B cell (primary cell): ENCODE results near the gene CRYBA4.

Experiments used
- EZH2 ChIP-seq: IDR thresholded peaks from 2 replicates; pipeline ENCODE4 v1.6.1; 2012; ENCODE audit warnings: borderline replicate concordance, low read depth, mild to moderate bottlenecking, moderate library complexity, low read length; ENCODE audit not compliant: insufficient read depth, poor library complexity, severe bottlenecking
- TF ChIP-seq, protein P1 (sequence below): fragments of 200-600 bp; IDR thresholded peaks from one replicate; pipeline ENCODE4 v1.8.0; 2022; ENCODE audit warnings: antibody characterized with exemption, mild to moderate bottlenecking

DNA sequence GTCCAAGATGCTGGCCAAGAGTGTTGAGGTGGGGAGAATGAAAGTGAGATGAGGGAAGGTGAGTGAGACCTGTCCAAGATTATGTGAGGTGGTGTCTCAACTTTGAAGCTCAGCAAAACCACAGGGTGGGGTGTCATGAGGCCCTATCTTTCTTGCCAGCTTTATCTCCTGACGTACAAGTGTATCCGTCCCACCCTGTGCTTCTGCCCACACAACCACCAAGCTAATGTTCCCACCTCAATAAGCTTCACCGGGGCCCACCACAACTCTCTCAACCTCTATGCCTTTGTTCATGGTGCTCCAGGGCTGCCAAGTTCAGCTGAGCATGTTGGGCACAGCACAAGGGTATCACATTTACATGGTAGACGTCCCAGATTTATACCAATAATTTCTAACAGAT is 24.7 kb upstream of the CRYBA4 start:
- TF ChIP-seq, protein P1, sequence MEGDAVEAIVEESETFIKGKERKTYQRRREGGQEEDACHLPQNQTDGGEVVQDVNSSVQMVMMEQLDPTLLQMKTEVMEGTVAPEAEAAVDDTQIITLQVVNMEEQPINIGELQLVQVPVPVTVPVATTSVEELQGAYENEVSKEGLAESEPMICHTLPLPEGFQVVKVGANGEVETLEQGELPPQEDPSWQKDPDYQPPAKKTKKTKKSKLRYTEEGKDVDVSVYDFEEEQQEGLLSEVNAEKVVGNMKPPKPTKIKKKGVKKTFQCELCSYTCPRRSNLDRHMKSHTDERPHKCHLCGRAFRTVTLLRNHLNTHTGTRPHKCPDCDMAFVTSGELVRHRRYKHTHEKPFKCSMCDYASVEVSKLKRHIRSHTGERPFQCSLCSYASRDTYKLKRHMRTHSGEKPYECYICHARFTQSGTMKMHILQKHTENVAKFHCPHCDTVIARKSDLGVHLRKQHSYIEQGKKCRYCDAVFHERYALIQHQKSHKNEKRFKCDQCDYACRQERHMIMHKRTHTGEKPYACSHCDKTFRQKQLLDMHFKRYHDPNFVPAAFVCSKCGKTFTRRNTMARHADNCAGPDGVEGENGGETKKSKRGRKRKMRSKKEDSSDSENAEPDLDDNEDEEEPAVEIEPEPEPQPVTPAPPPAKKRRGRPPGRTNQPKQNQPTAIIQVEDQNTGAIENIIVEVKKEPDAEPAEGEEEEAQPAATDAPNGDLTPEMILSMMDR: no peak
- no peak for TF ChIP-seq EZH2
